IMR-90 (cell line): ENCODE data around the gene GGTA1. TPM values are rescaled to one million over a fixed set of nuclear protein-coding genes. Genes with fewer than 3 reads are reported as not detected.
"Not testable (repeated sequence)": the region's sequence is repeated elsewhere in the genome, so short reads cannot be mapped to it uniquely, and the experiment has no call there.

ENCODE experiments used
- ATAC-seq: fragments of 200-7000 bp; cut with Tn5 transposase; 2 replicates; pipeline ENCODE4 v1.9.1; 2020; ENCODE audit warnings: low read depth, mild to moderate bottlenecking, moderate library complexity
- BruUV-seq: library from RNA; stranded (reverse); fragments of 400-500 nt; replicated peaks from 2 replicates; lab custom pipeline; 2021; lab: Mats Ljungman, UMichigan
- CTCF ChIA-PET: fragments of 300-600 bp; formaldehyde crosslinking; extraction: SDS; loops from one replicate; lab custom pipeline; 2021; ENCODE audit warnings: antibody characterized with exemption; lab: Yijun Ruan, JAX
- POLR2A ChIA-PET: fragments of 300-600 bp; sonication (Branson Sonifier 250); formaldehyde crosslinking; loops from one replicate; lab custom pipeline; 2022; ENCODE audit warnings: antibody characterized with exemption; ENCODE audit not compliant: unreplicated experiment; lab: Charles Lee
- DNase-seq: peaks from one replicate; pipeline ENCODE4 v3.0.0; 2013
- H2AFZ ChIP-seq: replicated peaks from 2 replicates; pipeline ENCODE3; 2013; ENCODE audit warnings: low read length, mild to moderate bottlenecking; ENCODE audit not compliant: poor library complexity
- H2AK5ac ChIP-seq: 2 replicates; pipeline ENCODE4 v1.6.1; 2013; ENCODE audit warnings: low read depth, low read length, inconsistent platforms
- H2AK9ac ChIP-seq: replicated peaks from 2 replicates; pipeline ENCODE3; 2013; ENCODE audit warnings: mild to moderate bottlenecking, low read depth, low read length, moderate library complexity; ENCODE audit not compliant: poor library complexity
- H2BK120ac ChIP-seq: 2 replicates; pipeline ENCODE4 v1.6.1; 2013; ENCODE audit warnings: low read depth, low read length, inconsistent platforms
- H2BK15ac ChIP-seq: 3 replicates; pipeline ENCODE4 v1.6.1; 2013; ENCODE audit warnings: low read depth, low read length, inconsistent platforms
- H2BK20ac ChIP-seq: 2 replicates; pipeline ENCODE4 v1.6.1; 2013; ENCODE audit warnings: low read depth, mild to moderate bottlenecking, inconsistent platforms, low read length, moderate library complexity
- H2BK5ac ChIP-seq: 2 replicates; pipeline ENCODE4 v1.6.1; 2013; ENCODE audit warnings: mild to moderate bottlenecking, low read depth, low read length, inconsistent platforms; ENCODE audit not compliant: poor library complexity, severe bottlenecking
- H3K14ac ChIP-seq: replicated peaks from 2 replicates; pipeline ENCODE4 v1.6.1; 2013; ENCODE audit warnings: low read depth, low read length, inconsistent platforms
- H3K18ac ChIP-seq: 2 replicates; pipeline ENCODE4 v1.6.1; 2013; ENCODE audit warnings: low read depth, low read length, control low read depth
- H3K23ac ChIP-seq: 2 replicates; pipeline ENCODE4 v1.6.1; 2013; ENCODE audit warnings: low read depth, low read length, inconsistent platforms
- H3K27ac ChIP-seq: 2 replicates; pipeline ENCODE4 v1.5.1; 2013; ENCODE audit warnings: mild to moderate bottlenecking, control low read depth, low read length; ENCODE audit not compliant: insufficient read depth
- H3K27me3 ChIP-seq: 2 replicates; pipeline ENCODE4 v1.6.1; 2013; ENCODE audit warnings: low read length; ENCODE audit not compliant: control insufficient read depth, insufficient read depth
- H3K36me3 ChIP-seq: 2 replicates; pipeline ENCODE4 v1.6.1; 2013; ENCODE audit warnings: low read length, mixed read lengths; ENCODE audit not compliant: control insufficient read depth, insufficient read depth
- H3K4ac ChIP-seq: 2 replicates; pipeline ENCODE4 v1.6.1; 2013; ENCODE audit warnings: low read depth, low read length, inconsistent platforms
- H3K4me1 ChIP-seq: 2 replicates; pipeline ENCODE4 v1.6.1; 2013; ENCODE audit warnings: low read length, mixed read lengths; ENCODE audit not compliant: control insufficient read depth, insufficient read depth
- H3K4me2 ChIP-seq: 2 replicates; pipeline ENCODE4 v1.6.1; 2013; ENCODE audit warnings: low read depth, mild to moderate bottlenecking, control low read depth, low read length, moderate library complexity
- H3K4me3 ChIP-seq: 2 replicates; pipeline ENCODE4 v1.5.1; 2013; ENCODE audit warnings: low read depth, mild to moderate bottlenecking, control low read depth, low read length, moderate library complexity; ENCODE audit not compliant: insufficient read depth
- H3K56ac ChIP-seq: 2 replicates; pipeline ENCODE4 v1.6.1; 2013; ENCODE audit warnings: low read length, inconsistent platforms; ENCODE audit not compliant: insufficient read depth; ENCODE audit errors: extremely low read depth
- H3K79me1 ChIP-seq, 2 experiments: 2 replicates each; pipeline ENCODE4 v1.6.1; 2013; ENCODE audit warnings: low read length in 2 of 2, inconsistent platforms in 1 of 2, low read depth in 1 of 2
- H3K9ac ChIP-seq: 2 replicates; pipeline ENCODE4 v1.6.1; 2013; ENCODE audit warnings: low read depth, low read length, control low read depth
- H3K9me1 ChIP-seq: 2 replicates; pipeline ENCODE4 v1.6.1; 2013; ENCODE audit warnings: low read length, inconsistent platforms; ENCODE audit not compliant: insufficient read depth
- H3K9me3 ChIP-seq: 2 replicates; pipeline ENCODE4 v1.6.1; 2013; ENCODE audit warnings: low read length; ENCODE audit not compliant: control insufficient read depth, insufficient read depth
- H4K20me1 ChIP-seq: 2 replicates; pipeline ENCODE4 v1.6.1; 2013; ENCODE audit warnings: low read length, inconsistent platforms; ENCODE audit not compliant: insufficient read depth
- H4K5ac ChIP-seq: 2 replicates; pipeline ENCODE4 v1.6.1; 2013; ENCODE audit warnings: mild to moderate bottlenecking, low read depth, low read length, control low read depth
- H4K8ac ChIP-seq, 2 experiments: 2 replicates each; pipeline ENCODE4 v1.6.1; 2013; ENCODE audit warnings: low read depth in 2 of 2, low read length in 2 of 2, control low read depth in 1 of 2, inconsistent platforms in 1 of 2
- H4K91ac ChIP-seq: 2 replicates; pipeline ENCODE4 v1.6.1; 2013; ENCODE audit warnings: low read depth, low read length, inconsistent platforms; ENCODE audit not compliant: insufficient read depth
- CEBPB ChIP-seq: IDR thresholded peaks from 2 replicates; pipeline ENCODE4 v1.6.1; 2012; ENCODE audit warnings: low read depth, low read length, improper control_type of control experiment
- FOS ChIP-seq: fragments of 150-350 bp; IDR thresholded peaks from 2 replicates; pipeline ENCODE4 v1.6.1; 2016; ENCODE audit warnings: low read depth, low read length
- MAZ ChIP-seq: IDR thresholded peaks from 2 replicates; pipeline ENCODE4 v1.6.1; 2012; ENCODE audit warnings: low read depth, mild to moderate bottlenecking, low read length, improper control_type of control experiment, moderate library complexity, borderline replicate concordance
- RCOR1 ChIP-seq: IDR thresholded peaks from 2 replicates; pipeline ENCODE4 v1.6.1; 2012; ENCODE audit warnings: mild to moderate bottlenecking, low read length, improper control_type of control experiment; ENCODE audit not compliant: insufficient replicate concordance
- WGBS, 2 experiments: methylation state at CpG; one replicate each; pipeline versions ENCODE4 v1.1.5 to v1.1.7; 2013; ENCODE audit warnings: missing lambda C conversion rate in 2 of 2; ENCODE audit not compliant: insufficient read length in 1 of 2; ENCODE audit errors: extremely low coverage in 2 of 2; 5-methylcytosine and 5-hydroxymethylcytosine counted together
- dilution Hi-C: fragments of 300-500 bp; cut with HindIII; formaldehyde crosslinking; loops from one replicate; pipeline ENCODE4 v1.14.3; 2018; ENCODE audit warnings: low sequenced_read_pairs; ENCODE audit not compliant: unreplicated experiment
- in situ Hi-C: fragments of 300-500 bp; cut with MboI; formaldehyde crosslinking; loops from 3 replicates; pipeline ENCODE4 v1.14.3; 2019; ENCODE audit warnings: low sequenced_read_pairs, inconsistent platforms, mixed read lengths
- intact Hi-C: fragments of 100-400 bp; cut with micrococcal nuclease; formaldehyde crosslinking; loops from 2 replicates; pipeline ENCODE4 v1.10.0; 2022
- polyA plus RNA-seq, 3 experiments: library from polyadenylated mRNA; depleted of rRNA; stranded (reverse); fragments of >200 nt; gene quantifications; 2 replicates each; pipeline ENCODE4 v1.2.3, GENCODE V29; 2012; ENCODE audit warnings: low replicate concordance in 1 of 3
- total RNA-seq: library from RNA; depleted of rRNA; stranded (reverse); fragments of >200 nt; gene quantifications from 2 replicates; pipeline ENCODE4 v1.2.3, GENCODE V29; 2012

GGTA1 gene
- total and polyA plus RNA-seq, 2 of the 4 experiments (the other 2 are of a cell fraction) = not detected

- intact Hi-C loops (loop anchor here (5.0 kb wide), 1 partner anchor 214 kb away; the partner anchor contains the start of gene DAB2IP), dilution Hi-C loops (no loop called here), in situ Hi-C loops (no loop called here)
- Histone ChIP-seq H2BK20ac (no peak overlapping the region), H3K9ac (no peak overlapping the region), H2BK15ac (no peak overlapping the region), H3K9me3 (no peaks in the 10 kb centered on the region), H2AK5ac (no peak overlapping the region), H3K27me3 (peaks cover 29% of the 10 kb centered on the region), H3K27ac (no peak overlapping the region), H4K91ac (no peak overlapping the region), H3K4me1 (no peaks in the 10 kb centered on the region), H2BK120ac (no peak overlapping the region), H3K18ac (no peak overlapping the region), H3K4me2 (no peak overlapping the region), H3K4ac (no peak overlapping the region), H4K8ac (no peak overlapping the region), H2AFZ (no peak overlapping the region), H3K36me3 (no peaks in the 10 kb centered on the region), H2AK9ac (no peak overlapping the region), H3K56ac (no peak overlapping the region), H3K4me3 (no peak overlapping the region), H4K5ac (no peak overlapping the region), H3K9me1 (no peaks in the 10 kb centered on the region), H3K14ac (no peak overlapping the region), H3K79me1 (no peaks in the 10 kb centered on the region), H4K20me1 (no peaks in the 10 kb centered on the region), H3K23ac (no peak overlapping the region), H2BK5ac (no peak overlapping the region)
- no peak for ATAC-seq
- BruUV-seq = no TSS peak
- ChIA-PET CTCF (no interaction called here), POLR2A (no interaction called here)
- DNase-seq = no peak
- TF ChIP-seq FOS = no peak
- no peak for TF ChIP-seq MAZ
- no peak for TF ChIP-seq RCOR1
- TF ChIP-seq CEBPB = peak; percentile 71
- no CpG with 5 or more reads among the region's 3 CpGs for WGBS, 2 experiments
Observed at GRCh38 chr9:121437891-121438290, 61.8 kb downstream of the GGTA1 start.

GRCh38 chr9:121437046-121437445, 62.6 kb downstream of the GGTA1 start:
- H4K5ac ChIP-seq, H3K79me1 ChIP-seq, H4K20me1 ChIP-seq, H3K23ac ChIP-seq, H3K4me3 ChIP-seq, H3K18ac ChIP-seq, H2BK5ac ChIP-seq, H3K9me1 ChIP-seq, H2AK9ac ChIP-seq, H2BK15ac ChIP-seq, BruUV-seq, H3K4ac ChIP-seq, H3K9me3 ChIP-seq, H3K4me1 ChIP-seq, H2AFZ ChIP-seq, H2BK120ac ChIP-seq, H3K36me3 ChIP-seq, H3K27ac ChIP-seq, H4K91ac ChIP-seq, DNase-seq, POLR2A ChIA-PET, ATAC-seq, in situ Hi-C loops, H3K14ac ChIP-seq, H4K8ac ChIP-seq, dilution Hi-C loops, H3K9ac ChIP-seq, H2AK5ac ChIP-seq, H3K56ac ChIP-seq, H3K4me2 ChIP-seq, H2BK20ac ChIP-seq, CTCF ChIA-PET: not testable (repeated sequence)
- WGBS, 2 experiments = no CpG with 5 or more reads among the region's 3 CpGs
- intact Hi-C loops = loop anchor here (5.0 kb wide), 1 partner anchor 215 kb away; the partner anchor contains the start of gene DAB2IP
- H3K27me3 ChIP-seq = peaks cover 22% of the 10 kb centered on the region
